CD4-positive, alpha-beta T cell treated with Interleukin-1 beta for 1 hour (primary cell): Measurements from ENCODE around the gene CD247.

ENCODE experiments used
- DNase-seq, 2 donors: peaks; one replicate each; pipeline ENCODE4 v3.0.0-alpha.2; 2020 to 2022

Gene CD247

DNA sequence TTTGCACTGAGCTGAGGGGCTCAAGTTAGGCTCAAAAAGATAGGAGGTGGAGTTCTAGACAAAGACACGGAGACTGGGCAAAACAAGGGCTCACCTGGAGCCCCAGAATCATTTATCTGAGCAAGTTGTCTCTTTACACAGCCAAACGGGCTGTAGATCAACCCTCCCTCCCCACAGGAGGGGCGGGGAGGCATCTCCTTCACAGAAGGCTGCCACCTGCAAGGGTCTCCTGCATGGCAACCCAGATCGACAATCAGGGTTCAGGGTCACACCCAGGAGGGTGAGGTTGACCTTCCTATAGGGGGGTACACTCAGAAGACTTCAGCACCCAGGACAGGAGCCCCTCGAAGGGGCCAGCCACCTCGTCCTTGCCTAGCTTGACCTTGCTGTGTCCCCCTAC is 84.0 kb downstream of the CD247 start:
- no peak for DNase-seq

- no peak for DNase-seq
Measured at GRCh38 chr1:167433884-167434283, 84.4 kb downstream of the CD247 start.

DNA sequence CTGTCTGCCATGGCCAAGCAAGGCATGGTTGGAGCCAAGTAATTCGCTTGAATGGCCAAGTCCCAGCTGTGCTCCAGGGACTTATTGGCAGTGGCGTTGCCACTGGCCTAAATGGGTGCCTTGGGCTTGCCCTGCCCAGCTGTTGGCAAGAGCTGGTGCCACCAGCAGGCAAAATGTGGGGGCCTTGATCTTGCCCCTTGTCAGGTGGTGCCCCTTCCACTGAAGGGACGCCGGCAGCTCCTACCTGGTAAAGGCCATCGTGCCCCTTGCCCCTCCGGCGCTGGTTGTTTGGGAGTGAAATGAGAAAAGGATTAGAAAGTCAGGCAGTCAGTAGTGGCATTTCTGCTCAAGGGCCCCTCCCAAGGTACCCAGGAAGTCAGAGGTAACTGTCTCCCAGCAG is 85.5 kb downstream of the CD247 start:
- no peak for DNase-seq

GRCh38 chr1:167431909-167432650 is 86.2 kb downstream of the CD247 start:
- no peak for DNase-seq

GRCh38 chr1:167431261-167431908 is 86.9 kb downstream of the CD247 start:
- no peak for DNase-seq

DNA sequence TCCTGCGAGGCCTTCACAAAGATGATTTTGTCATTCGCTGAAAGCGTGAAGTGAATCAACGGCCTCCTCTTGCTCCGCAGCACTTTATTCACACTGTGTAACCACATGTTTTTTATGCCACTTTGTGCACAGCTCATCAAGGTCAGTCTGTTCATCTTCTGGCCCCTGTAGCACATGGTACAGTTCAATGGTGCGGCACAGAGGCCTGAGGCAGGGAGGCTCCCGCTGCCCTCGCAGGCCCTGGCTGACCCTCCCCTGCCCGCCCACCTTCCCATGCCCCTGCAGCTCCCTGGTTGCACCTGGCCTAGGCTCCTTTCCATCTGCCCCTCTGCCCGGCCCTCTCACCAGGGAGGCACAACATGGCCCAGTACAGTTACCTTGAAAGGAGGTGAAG is 87.5 kb downstream of the CD247 start:
- DNase-seq: no peak

DNA sequence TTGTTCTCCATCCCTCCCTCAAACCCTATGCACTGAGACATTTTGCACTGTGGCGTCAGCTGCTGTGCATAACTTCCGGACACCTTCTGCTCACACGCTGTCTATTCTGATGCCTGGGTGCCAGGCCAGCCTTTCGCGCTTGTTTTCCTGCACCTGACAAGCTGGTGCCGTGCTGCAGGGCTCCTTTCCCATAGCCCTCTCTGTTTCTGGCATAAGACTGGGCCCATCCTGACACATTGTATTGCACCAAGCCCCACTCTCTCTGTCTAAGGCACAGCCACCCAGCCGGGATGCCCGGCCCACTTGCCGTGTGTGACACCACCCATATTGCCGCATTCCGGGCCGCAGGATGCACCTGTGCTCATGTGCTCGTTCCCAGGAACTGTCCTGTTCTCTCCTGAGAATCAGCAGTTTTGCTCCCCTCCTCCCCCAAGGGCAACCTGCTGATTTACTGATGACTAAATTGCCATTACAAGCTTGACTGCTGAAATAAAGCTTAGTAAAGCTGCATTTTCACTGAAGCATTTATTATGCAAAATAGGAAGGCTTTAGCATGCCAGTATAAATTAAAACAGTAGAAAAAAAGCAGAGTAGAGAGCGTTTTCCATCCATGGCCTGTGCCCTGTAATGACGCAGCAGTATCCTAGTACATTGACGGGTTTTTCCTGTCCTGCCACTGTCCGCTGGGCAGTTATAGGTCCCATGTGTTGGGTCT is 88.0 kb downstream of the CD247 start:
- no peak for DNase-seq

GRCh38 chr1:167429612-167430011 is 88.7 kb downstream of the CD247 start:
- DNase-seq: no peak

GRCh38 chr1:167428395-167428794 is 89.9 kb downstream of the CD247 start:
- DNase-seq: no peak

DNA sequence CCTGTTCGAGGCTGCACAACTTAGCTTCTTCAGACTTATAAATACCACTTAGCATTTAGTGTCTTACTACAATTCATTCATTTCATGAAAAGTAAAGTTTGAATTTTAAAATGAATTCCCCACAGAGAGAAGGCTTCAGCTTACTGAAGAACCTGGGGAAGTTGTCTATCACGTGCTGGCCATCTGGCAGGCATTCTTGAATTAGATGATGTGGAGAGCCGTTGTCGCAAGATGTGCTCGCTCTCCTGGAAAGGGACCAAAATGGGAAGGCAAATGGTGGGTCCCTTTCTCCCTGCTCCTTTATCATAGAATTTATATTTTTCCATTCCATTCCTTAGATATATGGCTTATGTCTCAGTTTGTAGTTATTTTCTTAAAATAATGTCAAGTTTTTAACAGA is 90.5 kb downstream of the CD247 start:
- DNase-seq: no peak

DNA sequence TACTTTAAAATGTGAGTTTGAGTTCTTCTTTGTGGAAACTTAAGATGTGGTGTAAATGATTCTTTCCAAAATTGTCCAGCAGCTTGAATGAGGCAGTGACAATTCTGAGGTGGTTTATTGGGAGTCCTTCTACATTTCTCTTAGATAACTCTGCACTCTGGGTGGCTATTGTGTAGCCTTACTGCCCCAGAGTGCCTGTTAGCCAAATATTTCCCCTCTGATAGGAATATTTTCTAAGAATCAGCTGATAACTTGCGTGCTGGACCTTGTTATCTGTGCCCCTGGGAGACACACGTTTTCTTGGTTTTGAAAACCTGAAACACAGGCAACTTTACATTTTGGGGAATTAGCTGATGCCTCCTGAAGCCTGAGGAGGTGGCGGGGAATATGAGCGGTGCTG is 91.6 kb downstream of the CD247 start:
- no peak for DNase-seq

DNA sequence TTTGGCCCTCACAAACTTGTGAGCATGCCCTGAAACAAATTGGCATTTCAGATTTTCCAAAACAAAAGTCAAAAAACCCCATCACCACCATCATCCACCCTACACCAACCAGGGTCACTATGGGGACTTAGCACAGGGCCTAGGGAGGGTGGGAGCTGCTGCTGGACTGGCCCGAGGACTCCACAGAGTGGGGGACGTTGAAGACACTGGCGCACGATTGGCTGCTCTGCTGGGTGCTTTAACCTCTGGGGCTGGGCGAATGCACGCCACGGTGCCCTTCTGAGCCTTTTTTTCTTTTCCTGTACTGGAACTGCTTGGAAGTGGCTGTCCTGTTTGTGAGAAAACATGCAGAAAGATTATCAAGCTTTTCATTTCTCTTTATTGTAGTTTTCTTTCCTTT is 92.8 kb downstream of the CD247 start:
- DNase-seq: no peak

GRCh38 chr1:167423684-167424619 is 94.4 kb downstream of the CD247 start:
- DNase-seq: no peak

DNA sequence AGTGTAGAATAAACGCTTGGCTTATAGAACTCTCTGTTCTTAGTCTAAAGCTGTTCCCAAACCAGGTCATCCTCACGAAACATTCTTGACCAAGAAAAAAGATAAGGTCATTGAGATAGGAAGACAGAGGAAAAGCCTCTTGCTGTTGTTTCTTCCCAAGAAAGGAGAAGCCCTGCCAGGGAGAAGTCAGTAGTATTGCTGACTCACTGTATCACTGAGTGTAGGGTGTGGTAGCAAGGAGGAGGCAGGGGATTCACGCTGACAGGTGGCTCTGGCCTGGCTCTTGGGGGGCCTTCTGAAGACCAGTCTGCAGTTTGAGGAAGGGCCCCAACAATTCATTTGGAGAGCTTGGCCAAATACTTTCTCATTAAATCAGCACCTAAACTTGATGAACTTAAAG is 97.8 kb downstream of the CD247 start:
- DNase-seq: no peak

- DNase-seq: no peak
Measured at GRCh38 chr1:167419245-167419644, 99.1 kb downstream of the CD247 start.

- DNase-seq: no peak
Measured at GRCh38 chr1:167418391-167418790, 99.9 kb downstream of the CD247 start.

- no peak for DNase-seq
Measured at GRCh38 chr1:167416506-167416905, 101.8 kb downstream of the CD247 start.

DNA sequence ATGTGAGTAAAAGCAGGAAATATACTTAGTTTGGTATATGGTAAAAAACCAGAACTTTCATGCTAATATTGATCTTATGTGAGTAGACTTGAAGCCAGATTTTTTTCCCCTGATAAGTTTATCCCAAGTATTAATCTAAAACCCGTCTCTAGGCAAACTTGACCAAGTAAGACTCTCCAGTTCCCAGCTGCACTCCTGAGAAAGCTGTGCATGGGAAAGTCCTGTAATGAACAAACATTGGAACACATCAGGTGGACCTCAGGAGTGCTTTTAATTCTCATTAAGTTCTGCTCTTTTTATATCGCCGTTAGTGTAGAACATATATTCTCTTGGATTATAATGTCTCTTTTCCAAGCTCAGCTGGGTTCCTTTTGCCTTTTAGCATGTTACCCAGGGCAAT is 105.0 kb downstream of the CD247 start:
- DNase-seq: no peak

- DNase-seq: no peak
Measured at GRCh38 chr1:167412920-167413319, 105.4 kb downstream of the CD247 start.

- no peak for DNase-seq
Measured at GRCh38 chr1:167412072-167412471, 106.3 kb downstream of the CD247 start.

- no peak for DNase-seq
Measured at GRCh38 chr1:167409183-167409582, 109.1 kb downstream of the CD247 start.

DNA sequence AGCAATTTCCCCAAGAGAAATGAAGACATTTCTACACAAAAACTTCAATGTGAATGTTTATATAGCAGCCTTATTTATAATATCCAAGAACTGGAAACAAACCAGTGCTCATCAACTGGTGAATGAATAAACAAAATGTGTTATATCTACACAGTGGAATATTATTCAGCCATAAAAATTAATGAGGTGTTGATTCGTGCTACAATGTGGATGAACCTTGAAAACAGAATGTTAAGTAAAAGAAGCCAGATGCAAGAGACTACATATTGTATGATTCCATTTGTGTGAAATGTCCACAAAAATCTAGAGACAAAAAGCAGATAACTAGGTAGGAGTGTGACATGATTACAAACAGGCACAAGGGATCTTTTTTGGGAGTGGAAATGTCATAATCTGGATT is 110.0 kb downstream of the CD247 start:
- no peak for DNase-seq

GRCh38 chr1:167404908-167405307 is 113.4 kb downstream of the CD247 start:
- no peak for DNase-seq
